Smooth muscle cell (in vitro differentiated cells): ENCODE measurements around the gene GYPB. TPM values are rescaled to one million over a fixed set of nuclear protein-coding genes. Genes with fewer than 3 reads are reported as not detected.
"Not testable (repeated sequence)": the region's sequence is repeated elsewhere in the genome, so short reads cannot be mapped to it uniquely, and the experiment has no call there.

Experiments
- DNase-seq: peaks from one replicate; lab custom pipeline; 2025; ENCODE audit not compliant: unreplicated experiment; lab: John Stamatoyannopoulos, UW
- H2AFZ ChIP-seq: fragments of 200-600 bp; sonication (generic); 2 replicates; pipeline ENCODE4 v1.6.0; 2016; ENCODE audit warnings: antibody characterized with exemption, low read depth, mild to moderate bottlenecking
- H3F3A ChIP-seq: fragments of 200-600 bp; sonication (generic); 2 replicates; pipeline ENCODE4 v1.6.0; 2017; ENCODE audit warnings: antibody characterized with exemption, low read depth
- H3K27ac ChIP-seq: fragments of 200-600 bp; sonication (generic); 2 replicates; pipeline ENCODE4 v1.5.1; 2016; ENCODE audit warnings: low read depth, mild to moderate bottlenecking
- H3K27me3 ChIP-seq: fragments of 200-600 bp; sonication (generic); 2 replicates; pipeline ENCODE4 v1.6.1; 2016; ENCODE audit warnings: low read depth, mild to moderate bottlenecking
- H3K36me3 ChIP-seq: fragments of 200-600 bp; sonication (generic); 2 replicates; pipeline ENCODE4 v1.5.1; 2016; ENCODE audit warnings: low read depth
- H3K4me1 ChIP-seq: fragments of 200-600 bp; sonication (generic); 2 replicates; pipeline ENCODE4 v1.5.1; 2016; ENCODE audit warnings: low read depth
- H3K4me2 ChIP-seq: fragments of 200-600 bp; sonication (generic); 2 replicates; pipeline ENCODE4 v1.6.0; 2016; ENCODE audit warnings: mild to moderate bottlenecking
- H3K4me3 ChIP-seq: fragments of 200-600 bp; sonication (generic); 2 replicates; pipeline ENCODE4 v1.5.1; 2016; ENCODE audit warnings: mild to moderate bottlenecking
- H3K79me2 ChIP-seq: fragments of 200-600 bp; sonication (generic); 2 replicates; pipeline ENCODE4 v1.6.0; 2016; ENCODE audit warnings: low read depth, mild to moderate bottlenecking
- H3K9ac ChIP-seq: fragments of 200-600 bp; sonication (generic); 2 replicates; pipeline ENCODE4 v1.6.0; 2016; ENCODE audit warnings: low read depth
- H3K9me3 ChIP-seq: fragments of 200-600 bp; sonication (generic); replicated peaks from 2 replicates; pipeline ENCODE4 v1.5.1; 2016; ENCODE audit warnings: low read depth
- H4K20me1 ChIP-seq: fragments of 200-600 bp; sonication (generic); 2 replicates; pipeline ENCODE4 v1.6.0; 2016; ENCODE audit warnings: low read depth
- WGBS: methylation state at CpG from one replicate; pipeline ENCODE4 v1.1.7; 2016; ENCODE audit warnings: low lambda C conversion rate; 5-methylcytosine and 5-hydroxymethylcytosine counted together
- polyA plus RNA-seq: library from polyadenylated mRNA; unstranded; fragments of >200 nt; fragmentation: Nextera tagmentation; extraction: Ambion mirVana; gene quantifications from 2 replicates; pipeline ENCODE4 v1.2.1, GENCODE V29; 2016
- total RNA-seq: library from RNA; depleted of rRNA; stranded (reverse); fragments of >200 nt; gene quantifications from 2 replicates; pipeline ENCODE4 v1.2.3, GENCODE V29; 2014
- TF ChIP-seq, protein P1 (sequence below): fragments of 200-600 bp; sonication (generic); IDR thresholded peaks from 2 replicates; pipeline ENCODE4 v1.5.1; 2017; ENCODE audit warnings: borderline replicate concordance, mild to moderate bottlenecking, antibody characterized with exemption; ENCODE audit not compliant: insufficient read depth, poor library complexity, severe bottlenecking

Gene GYPB
- total and polyA plus RNA-seq, 2 experiments from 2014 or later = 0.61 TPM; not detected in 1

DNA sequence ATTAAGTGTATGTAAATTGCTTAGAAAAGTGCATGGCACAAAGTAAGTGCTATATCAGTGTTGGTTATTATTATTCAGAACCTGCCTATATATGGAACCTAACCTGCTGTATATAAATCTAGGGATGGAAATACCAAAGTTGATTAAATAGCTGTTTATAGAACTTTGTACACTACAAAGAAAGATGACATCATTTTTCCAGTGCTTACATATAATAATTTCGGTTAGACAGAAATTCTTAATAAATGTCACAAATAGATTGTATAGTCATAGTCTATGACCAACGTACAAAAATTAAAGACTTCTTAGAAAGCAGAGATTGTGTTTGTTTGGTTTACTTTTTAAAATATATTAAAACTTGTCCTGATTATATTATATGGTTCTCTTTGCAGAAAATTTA is 4.4 kb downstream of the GYPB start:
- Histone ChIP-seq H2AFZ (no peak overlapping the region), H3K9me3 (no peaks in the 10 kb centered on the region)
- 83% methylated on average over 2 of the region's 2 CpGs for WGBS

DNA sequence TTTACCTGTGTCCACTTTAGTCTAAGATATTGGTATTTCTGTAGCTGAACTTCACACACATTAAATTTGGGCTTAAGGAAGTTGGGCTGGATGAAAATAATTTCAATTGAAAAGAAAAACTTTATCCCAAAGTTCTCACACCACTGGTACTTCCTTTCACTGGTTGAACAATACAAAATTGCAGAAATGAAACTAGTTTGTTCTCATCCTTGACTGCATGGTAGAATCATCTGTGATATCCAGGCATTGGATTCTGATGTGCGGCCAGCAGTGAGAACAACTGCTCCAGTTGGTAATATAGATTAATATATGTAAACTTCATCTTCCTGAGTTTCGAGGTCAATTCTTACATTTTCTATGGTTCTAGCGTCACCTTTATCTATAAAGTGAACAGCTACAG is 10.6 kb downstream of the GYPB start:
- 94% methylated on average over 3 of the region's 3 CpGs for WGBS

More for the DNA sequence above, 4.4 kb downstream of the GYPB start:
- H3F3A ChIP-seq = no peaks in the 10 kb centered on the region
- no peaks in the 10 kb centered on the region for H3K79me2 ChIP-seq
- TF ChIP-seq, protein P1, sequence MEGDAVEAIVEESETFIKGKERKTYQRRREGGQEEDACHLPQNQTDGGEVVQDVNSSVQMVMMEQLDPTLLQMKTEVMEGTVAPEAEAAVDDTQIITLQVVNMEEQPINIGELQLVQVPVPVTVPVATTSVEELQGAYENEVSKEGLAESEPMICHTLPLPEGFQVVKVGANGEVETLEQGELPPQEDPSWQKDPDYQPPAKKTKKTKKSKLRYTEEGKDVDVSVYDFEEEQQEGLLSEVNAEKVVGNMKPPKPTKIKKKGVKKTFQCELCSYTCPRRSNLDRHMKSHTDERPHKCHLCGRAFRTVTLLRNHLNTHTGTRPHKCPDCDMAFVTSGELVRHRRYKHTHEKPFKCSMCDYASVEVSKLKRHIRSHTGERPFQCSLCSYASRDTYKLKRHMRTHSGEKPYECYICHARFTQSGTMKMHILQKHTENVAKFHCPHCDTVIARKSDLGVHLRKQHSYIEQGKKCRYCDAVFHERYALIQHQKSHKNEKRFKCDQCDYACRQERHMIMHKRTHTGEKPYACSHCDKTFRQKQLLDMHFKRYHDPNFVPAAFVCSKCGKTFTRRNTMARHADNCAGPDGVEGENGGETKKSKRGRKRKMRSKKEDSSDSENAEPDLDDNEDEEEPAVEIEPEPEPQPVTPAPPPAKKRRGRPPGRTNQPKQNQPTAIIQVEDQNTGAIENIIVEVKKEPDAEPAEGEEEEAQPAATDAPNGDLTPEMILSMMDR = no peak
- no peaks in the 10 kb centered on the region for H3K27me3 ChIP-seq
- H4K20me1 ChIP-seq = no peaks in the 10 kb centered on the region
- H3K4me2 ChIP-seq = no peak overlapping the region
- no peak overlapping the region for H3K27ac ChIP-seq
- H3K36me3 ChIP-seq = no peaks in the 10 kb centered on the region
- no peak overlapping the region for H3K4me3 ChIP-seq
- H3K4me1 ChIP-seq = no peaks in the 10 kb centered on the region
- DNase-seq = no peak
- no peak overlapping the region for H3K9ac ChIP-seq

GRCh38 chr4:144007960-144008359 is 11.2 kb downstream of the GYPB start:
- WGBS = 95% methylated on average over 1 of the region's 1 CpG
- DNase-seq, H3F3A ChIP-seq, H3K36me3 ChIP-seq, H3K27me3 ChIP-seq, H3K79me2 ChIP-seq, H3K9ac ChIP-seq, H4K20me1 ChIP-seq, H3K9me3 ChIP-seq, H2AFZ ChIP-seq, H3K4me1 ChIP-seq, H3K4me3 ChIP-seq, H3K4me2 ChIP-seq, H3K27ac ChIP-seq: not testable (repeated sequence)

More for the DNA sequence above, 10.6 kb downstream of the GYPB start:
- not testable (repeated sequence) for H4K20me1 ChIP-seq, H3K4me1 ChIP-seq, H2AFZ ChIP-seq, H3K9ac ChIP-seq, DNase-seq, H3K4me2 ChIP-seq, H3K36me3 ChIP-seq, H3K79me2 ChIP-seq, H3K4me3 ChIP-seq, H3K27me3 ChIP-seq, H3F3A ChIP-seq, H3K9me3 ChIP-seq, H3K27ac ChIP-seq

DNA sequence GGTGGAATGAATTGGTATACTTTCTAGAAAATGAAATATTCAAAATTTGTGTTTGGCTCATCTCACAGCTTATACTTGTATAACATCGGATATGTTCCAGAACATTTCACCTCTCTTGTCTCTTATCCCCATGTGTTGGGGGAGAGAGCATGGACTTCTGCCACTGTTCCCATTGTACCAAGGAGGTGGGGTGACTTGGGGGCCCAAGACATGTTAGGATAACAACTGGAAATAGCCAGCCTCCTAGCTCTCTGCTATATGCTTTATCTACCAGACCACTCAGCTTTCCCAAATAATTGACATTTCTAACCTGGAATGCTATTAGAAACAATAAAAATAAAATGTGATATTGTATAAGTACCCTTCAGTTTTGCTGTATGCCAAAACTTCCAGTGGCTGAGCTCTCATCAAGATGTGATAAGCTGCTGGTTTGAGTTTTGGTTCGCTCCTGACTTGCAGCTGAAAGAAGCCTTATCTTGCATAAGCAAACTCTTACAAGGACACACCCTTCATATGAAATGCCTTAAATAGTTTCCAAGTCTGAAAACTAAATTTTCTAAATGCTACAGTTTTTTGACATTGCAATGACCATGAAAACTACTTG is 12.9 kb downstream of the GYPB start:
- not testable (repeated sequence) for H3K27me3 ChIP-seq, DNase-seq, H3K4me1 ChIP-seq, H3K4me3 ChIP-seq, H3K9ac ChIP-seq, H3K4me2 ChIP-seq, H3F3A ChIP-seq, H3K79me2 ChIP-seq, H4K20me1 ChIP-seq, H3K9me3 ChIP-seq, H3K27ac ChIP-seq, H2AFZ ChIP-seq, H3K36me3 ChIP-seq
- WGBS = 90% methylated on average over 2 of the region's 2 CpGs

DNA sequence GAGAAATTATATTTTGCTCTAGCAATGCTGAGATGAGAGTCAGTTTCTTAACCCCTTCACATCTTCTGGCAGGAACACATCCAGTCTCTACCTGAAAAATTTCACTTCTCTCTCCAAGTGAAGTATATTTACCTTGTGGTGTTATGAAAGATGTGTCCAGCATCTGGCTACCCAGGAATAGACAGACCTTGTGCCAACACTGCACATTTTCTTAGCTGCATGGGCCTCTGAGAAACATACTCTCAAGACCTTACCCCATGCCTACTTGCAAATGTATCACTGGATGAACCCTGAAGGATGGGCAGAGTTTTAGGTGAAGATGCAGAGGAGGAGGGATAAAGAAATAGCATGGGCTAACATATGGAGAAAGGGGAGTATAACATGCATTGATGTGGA is 13.6 kb downstream of the GYPB start:
- H3K27ac ChIP-seq, H3K9ac ChIP-seq, DNase-seq, H2AFZ ChIP-seq, H3K4me1 ChIP-seq, H3F3A ChIP-seq, H3K9me3 ChIP-seq, H3K27me3 ChIP-seq, H3K79me2 ChIP-seq, H3K36me3 ChIP-seq, H3K4me2 ChIP-seq, H4K20me1 ChIP-seq, H3K4me3 ChIP-seq: not testable (repeated sequence)

DNA sequence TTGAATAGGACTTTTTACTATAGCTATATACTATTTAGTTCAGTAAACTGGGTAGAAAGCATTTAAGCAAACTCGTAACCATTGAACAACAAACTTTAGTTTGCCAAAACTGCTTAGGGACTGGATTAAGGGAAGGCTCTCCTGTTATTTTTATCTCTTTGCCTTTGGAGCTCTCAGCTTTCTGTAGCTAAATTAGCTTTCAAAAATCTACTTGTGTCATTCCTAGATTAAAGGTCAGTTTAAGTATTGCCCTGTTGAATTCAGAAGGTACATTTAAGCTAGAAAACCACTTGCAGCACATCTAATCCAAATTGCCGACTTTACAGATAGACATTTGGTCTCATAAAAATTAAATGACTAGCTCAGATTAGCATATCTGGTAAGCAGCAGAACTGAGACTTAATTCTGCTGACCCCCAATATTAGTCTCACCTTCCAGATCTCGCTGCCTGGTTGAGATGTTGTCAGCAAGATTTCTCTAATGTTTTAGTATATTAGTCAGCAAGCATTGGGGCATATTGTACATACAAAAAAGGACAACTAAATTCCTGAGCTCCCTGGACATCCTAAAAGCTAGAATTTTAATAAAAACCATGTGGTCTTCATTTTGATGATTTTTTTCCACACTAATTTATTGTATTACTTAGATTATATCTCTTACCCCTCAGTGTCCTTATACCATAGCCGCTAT is 14.2 kb downstream of the GYPB start:
- H3K9ac ChIP-seq, H3K9me3 ChIP-seq, H3K79me2 ChIP-seq, H3K27me3 ChIP-seq, H2AFZ ChIP-seq, H4K20me1 ChIP-seq, H3K27ac ChIP-seq, H3K36me3 ChIP-seq, H3K4me3 ChIP-seq, H3K4me2 ChIP-seq, DNase-seq, H3K4me1 ChIP-seq, H3F3A ChIP-seq: not testable (repeated sequence)
- 62% methylated on average over 4 of the region's 4 CpGs for WGBS

GRCh38 chr4:144003890-144004265 is 15.3 kb downstream of the GYPB start:
- H3K9ac ChIP-seq, H3F3A ChIP-seq: not testable (repeated sequence)

More at GRCh38 chr4:144003890-144004265, 15.3 kb downstream of the GYPB start:
- H3K4me1 ChIP-seq, H3K36me3 ChIP-seq, H2AFZ ChIP-seq, H3K4me3 ChIP-seq, H4K20me1 ChIP-seq, H3K4me2 ChIP-seq, DNase-seq, H3K79me2 ChIP-seq, H3K27me3 ChIP-seq, H3K9me3 ChIP-seq, H3K27ac ChIP-seq: not testable (repeated sequence)
